HG02973 (cell line): ENCODE measurements around the gene ZNF93.
"Not testable (repeated sequence)": the region's sequence is repeated elsewhere in the genome, so short reads cannot be mapped to it uniquely, and the experiment has no call there.

Experiments
- ATAC-seq: cut with Tn5 transposase; IDR thresholded peaks from one replicate; pipeline ENCODE4 v1.9.1; 2021; ENCODE audit warnings: moderate library complexity; ENCODE audit not compliant: unreplicated experiment

The ZNF93 gene

GRCh38 chr19:19900729-19901444 is at the start of gene ZNF93:
Gene ZNF93 (plus strand): TSS chr19:19900946. CDS start chr19:19901089, 143 bp downstream.
- peak; percentile 77 for ATAC-seq

- ATAC-seq: not testable (repeated sequence)
Observed at GRCh38 chr19:19851740-19852139, 49.0 kb upstream of the ZNF93 start.

GRCh38 chr19:19858751-19859150 is 42.0 kb upstream of the ZNF93 start:
- ATAC-seq: no peak

GRCh38 chr19:19860756-19861390 is 39.9 kb upstream of the ZNF93 start:
- no peak for ATAC-seq

GRCh38 chr19:19865750-19866610 is 34.8 kb upstream of the ZNF93 start, which contains the start of gene ZNF253:
Gene ZNF253 (plus strand): TSS chr19:19865882. CDS start chr19:19865997, 115 bp downstream.
- ATAC-seq: peak; percentile 94

- ATAC-seq: no peak
Observed at GRCh38 chr19:19866611-19867248, 34.0 kb upstream of the ZNF93 start.

GRCh38 chr19:19870086-19870485 is 30.7 kb upstream of the ZNF93 start:
- not testable (repeated sequence) for ATAC-seq

GRCh38 chr19:19871932-19872331 is 28.8 kb upstream of the ZNF93 start:
- no peak for ATAC-seq

- no peak for ATAC-seq
Observed at GRCh38 chr19:19873381-19873780, 27.4 kb upstream of the ZNF93 start.

GRCh38 chr19:19877724-19878123 is 23.0 kb upstream of the ZNF93 start:
- no peak for ATAC-seq

GRCh38 chr19:19884583-19884982 is 16.2 kb upstream of the ZNF93 start:
- ATAC-seq: no peak

GRCh38 chr19:19892055-19892941 is 8.4 kb upstream of the ZNF93 start:
- ATAC-seq: not testable (repeated sequence)

- ATAC-seq: peak; percentile 16
Observed at GRCh38 chr19:19900139-19900728, 512 bp upstream of the ZNF93 start.

GRCh38 chr19:19907551-19907950 is 6.8 kb downstream of the ZNF93 start:
- not testable (repeated sequence) for ATAC-seq

- no peak for ATAC-seq
Observed at GRCh38 chr19:19909654-19910053, 8.9 kb downstream of the ZNF93 start.

GRCh38 chr19:19911150-19911549 is 10.4 kb downstream of the ZNF93 start:
- no peak for ATAC-seq

- ATAC-seq: no peak
Observed at GRCh38 chr19:19914596-19914995, 13.8 kb downstream of the ZNF93 start.

- ATAC-seq: not testable (repeated sequence)
Observed at GRCh38 chr19:19930417-19930816, 29.7 kb downstream of the ZNF93 start.
